Neutrophil (primary cell): ENCODE measurements around the gene C14orf119.

ENCODE experiments used
- H3K27ac ChIP-seq: fragments of 200-600 bp; sonication (generic); 2 replicates; pipeline ENCODE4 v1.5.1; 2016; ENCODE audit warnings: mild to moderate bottlenecking, moderate library complexity
- H3K27me3 ChIP-seq: fragments of 200-600 bp; sonication (generic); 2 replicates; pipeline ENCODE4 v1.6.0; 2016; ENCODE audit warnings: mild to moderate bottlenecking
- H3K36me3 ChIP-seq: fragments of 200-600 bp; sonication (generic); 2 replicates; pipeline ENCODE4 v1.5.1; 2017
- H3K4me1 ChIP-seq, 2 experiments: fragments of 200-600 bp in 1 of 2; sonication (generic) in 1 of 2; 1 replicate in 1 of 2; 2 replicates in 1 of 2; pipeline versions ENCODE4 v1.5.1 to v1.6.1; 2013 to 2016; ENCODE audit warnings: low read depth in 1 of 2, low read length in 1 of 2, mild to moderate bottlenecking in 1 of 2, moderate library complexity in 1 of 2; ENCODE audit not compliant: control insufficient read depth in 1 of 2, insufficient read depth in 1 of 2
- H3K4me3 ChIP-seq, 2 experiments: fragments of 200-600 bp in 1 of 2; sonication (generic) in 1 of 2; 1 replicate in 1 of 2; 2 replicates in 1 of 2; pipeline ENCODE4 v1.5.1; 2013 to 2016; ENCODE audit warnings: low read depth in 1 of 2, low read length in 1 of 2, mild to moderate bottlenecking in 1 of 2, moderate library complexity in 1 of 2
- H3K9me3 ChIP-seq: fragments of 200-600 bp; sonication (generic); 2 replicates; pipeline ENCODE4 v1.5.1; 2016
- TF ChIP-seq, protein P1 (sequence below): fragments of 200-600 bp; sonication (generic); IDR thresholded peaks from 2 replicates; pipeline ENCODE4 v1.5.1; 2016; ENCODE audit warnings: antibody characterized with exemption

Gene C14orf119

DNA sequence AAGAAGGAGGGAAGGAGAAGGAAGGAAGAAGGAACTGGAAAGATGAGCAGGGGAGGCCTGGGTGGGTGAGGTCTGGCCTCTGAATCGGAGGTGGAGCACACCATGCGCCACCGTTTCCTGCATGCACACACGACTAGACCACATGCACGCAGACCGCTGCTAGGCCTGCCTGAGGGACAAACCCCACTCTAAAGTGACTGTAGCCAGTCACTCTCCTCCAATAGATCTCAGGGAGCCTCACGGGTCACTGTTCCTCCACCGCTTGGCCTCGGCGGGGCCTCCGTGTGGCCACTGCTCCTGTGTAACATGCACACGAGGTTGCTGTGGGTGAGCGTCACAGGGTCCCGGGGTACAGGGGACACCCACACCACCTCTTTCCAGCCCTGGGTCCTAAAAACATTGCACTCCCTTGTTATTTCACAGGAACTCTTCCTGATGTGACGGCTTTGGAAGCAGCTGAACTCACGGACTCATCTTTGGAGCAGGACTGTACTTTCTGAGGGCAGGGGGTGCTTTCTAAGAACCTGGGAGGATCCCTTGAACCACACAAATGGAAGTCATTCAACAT lies 41.3 kb downstream of the C14orf119 start:
- no peak overlapping the region for H3K4me3 ChIP-seq
- TF ChIP-seq, protein P1, sequence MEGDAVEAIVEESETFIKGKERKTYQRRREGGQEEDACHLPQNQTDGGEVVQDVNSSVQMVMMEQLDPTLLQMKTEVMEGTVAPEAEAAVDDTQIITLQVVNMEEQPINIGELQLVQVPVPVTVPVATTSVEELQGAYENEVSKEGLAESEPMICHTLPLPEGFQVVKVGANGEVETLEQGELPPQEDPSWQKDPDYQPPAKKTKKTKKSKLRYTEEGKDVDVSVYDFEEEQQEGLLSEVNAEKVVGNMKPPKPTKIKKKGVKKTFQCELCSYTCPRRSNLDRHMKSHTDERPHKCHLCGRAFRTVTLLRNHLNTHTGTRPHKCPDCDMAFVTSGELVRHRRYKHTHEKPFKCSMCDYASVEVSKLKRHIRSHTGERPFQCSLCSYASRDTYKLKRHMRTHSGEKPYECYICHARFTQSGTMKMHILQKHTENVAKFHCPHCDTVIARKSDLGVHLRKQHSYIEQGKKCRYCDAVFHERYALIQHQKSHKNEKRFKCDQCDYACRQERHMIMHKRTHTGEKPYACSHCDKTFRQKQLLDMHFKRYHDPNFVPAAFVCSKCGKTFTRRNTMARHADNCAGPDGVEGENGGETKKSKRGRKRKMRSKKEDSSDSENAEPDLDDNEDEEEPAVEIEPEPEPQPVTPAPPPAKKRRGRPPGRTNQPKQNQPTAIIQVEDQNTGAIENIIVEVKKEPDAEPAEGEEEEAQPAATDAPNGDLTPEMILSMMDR, result no peak
- H3K4me1 ChIP-seq, result peaks cover under 1% of the 10 kb centered on the region in 2 experiments
- no peaks in the 10 kb centered on the region for H3K9me3 ChIP-seq
- H3K36me3 ChIP-seq, result peaks cover 5% of the 10 kb centered on the region
- H3K27me3 ChIP-seq, result no peaks in the 10 kb centered on the region
- H3K27ac ChIP-seq, result no peak overlapping the region

DNA sequence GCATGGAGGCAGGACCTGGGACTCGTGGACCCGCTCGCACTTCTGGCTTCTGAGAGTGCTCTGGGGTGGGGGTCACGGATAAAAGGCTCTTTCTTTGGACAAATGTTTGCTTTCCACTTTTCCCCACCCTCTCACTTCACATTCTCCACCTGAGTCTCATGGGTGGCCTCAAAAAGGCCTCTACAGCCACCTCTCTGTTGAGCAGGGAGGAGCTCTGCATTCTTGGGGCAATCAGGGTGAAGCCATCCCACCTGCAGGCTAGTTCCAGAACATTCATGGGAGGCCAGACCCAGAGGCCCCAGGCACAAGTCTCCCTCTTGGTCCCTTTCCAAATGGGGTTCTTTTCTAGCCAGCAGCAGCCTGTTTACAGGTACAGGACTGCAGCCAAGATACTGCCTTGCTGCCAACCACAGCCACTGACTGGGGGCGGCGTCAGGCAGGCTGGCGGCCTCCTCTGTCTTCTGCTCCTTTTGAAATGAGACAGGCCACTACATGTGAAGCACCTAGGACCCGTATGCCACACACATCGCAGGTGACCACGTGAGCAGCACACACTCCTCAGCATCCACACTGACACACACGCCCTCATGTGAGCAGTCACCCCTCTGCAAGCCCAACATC lies 42.0 kb downstream of the C14orf119 start:
- no peaks in the 10 kb centered on the region for H3K4me1 ChIP-seq
- no peak overlapping the region for H3K27ac ChIP-seq

DNA sequence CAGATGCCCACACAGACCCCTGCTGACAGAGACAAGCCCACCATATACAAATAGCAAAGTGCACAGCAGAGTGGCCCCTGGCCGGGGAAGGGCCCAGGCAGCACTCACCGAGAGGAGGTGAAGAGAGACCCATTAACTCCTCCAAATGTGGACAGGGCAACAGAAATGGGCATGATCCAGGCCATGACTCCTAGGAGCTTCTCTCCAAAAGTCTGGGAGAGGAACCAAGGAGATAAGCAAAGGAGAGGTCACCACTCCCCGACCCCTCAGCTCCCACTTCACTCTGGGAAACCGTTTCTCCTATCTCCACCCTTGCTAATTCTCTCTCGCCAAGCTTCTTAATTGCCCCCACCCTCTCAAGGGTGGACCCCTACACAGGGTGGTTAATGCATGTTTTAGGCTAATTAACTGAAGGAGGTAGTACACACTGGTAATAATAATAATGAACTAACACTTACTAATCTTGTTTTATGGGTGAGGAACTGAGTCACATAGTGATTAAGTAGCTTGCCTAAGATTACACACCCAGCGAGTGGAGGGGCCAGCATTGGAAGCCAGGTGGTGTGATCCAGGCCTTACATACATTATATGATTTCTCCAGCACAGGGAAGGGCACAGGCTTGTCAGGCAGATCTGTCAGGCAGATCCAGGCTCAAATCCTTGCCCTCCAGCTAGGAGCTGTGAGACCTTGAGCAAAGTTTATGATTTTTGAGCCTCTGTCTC lies 42.7 kb downstream of the C14orf119 start:
- no peak overlapping the region for H3K4me3 ChIP-seq
- TF ChIP-seq, protein P1, result no peak
- H3K27ac ChIP-seq, result no peak overlapping the region
- no peaks in the 10 kb centered on the region for H3K4me1 ChIP-seq
- H3K36me3 ChIP-seq, result peaks cover 5% of the 10 kb centered on the region
- no peaks in the 10 kb centered on the region for H3K9me3 ChIP-seq
- no peaks in the 10 kb centered on the region for H3K27me3 ChIP-seq

More for the DNA sequence above, 42.0 kb downstream of the C14orf119 start:
- no peak overlapping the region for H3K4me3 ChIP-seq
- no peaks in the 10 kb centered on the region for H3K9me3 ChIP-seq
- peaks cover 5% of the 10 kb centered on the region for H3K36me3 ChIP-seq
- TF ChIP-seq, protein P1, result no peak
- H3K27me3 ChIP-seq, result no peaks in the 10 kb centered on the region

GRCh38 chr14:23139874-23140273 lies 44.6 kb downstream of the C14orf119 start:
- H3K9me3 ChIP-seq, result no peaks in the 10 kb centered on the region
- H3K4me3 ChIP-seq, result no peak overlapping the region
- peaks cover 5% of the 10 kb centered on the region for H3K36me3 ChIP-seq
- no peak overlapping the region for H3K27ac ChIP-seq
- no peaks in the 10 kb centered on the region for H3K4me1 ChIP-seq
- no peaks in the 10 kb centered on the region for H3K27me3 ChIP-seq
- TF ChIP-seq, protein P1, result no peak

- H3K4me1 ChIP-seq, result no peaks in the 10 kb centered on the region
- TF ChIP-seq, protein P1, result no peak
- H3K27ac ChIP-seq, result no peak overlapping the region
- peaks cover 5% of the 10 kb centered on the region for H3K36me3 ChIP-seq
- H3K27me3 ChIP-seq, result no peaks in the 10 kb centered on the region
- no peak overlapping the region for H3K4me3 ChIP-seq
- H3K9me3 ChIP-seq, result no peaks in the 10 kb centered on the region
These were observed 45.1 kb downstream of the C14orf119 start for GRCh38 chr14:23140371-23140770.
